Fibroblast of lung (primary cell): ENCODE data around the gene DAPK1. TPM values are rescaled to one million over a fixed set of nuclear protein-coding genes. Genes with fewer than 3 reads are reported as not detected.

ENCODE experiments used
- DNase-seq, 2 donors: peaks; one replicate each; pipeline versions ENCODE4 v3.0.0 to v3.0.0-alpha.2; 2010; ENCODE audit warnings: low read depth in 2 of 2
- H2AFZ ChIP-seq: 2 replicates; pipeline ENCODE4 v1.5.1; 2012; ENCODE audit warnings: low read length, control low read depth, inconsistent platforms
- H3K27ac ChIP-seq: 2 replicates; pipeline ENCODE4 v1.5.1; 2011; ENCODE audit warnings: low read length, control low read depth; ENCODE audit not compliant: insufficient read depth
- H3K27me3 ChIP-seq: 2 replicates; pipeline ENCODE4 v1.5.1; 2011; ENCODE audit warnings: mild to moderate bottlenecking, low read length; ENCODE audit not compliant: control insufficient read depth, insufficient read depth
- H3K36me3 ChIP-seq: 2 replicates; pipeline ENCODE4 v1.5.1; 2011; ENCODE audit warnings: low read length; ENCODE audit not compliant: control insufficient read depth, insufficient read depth
- H3K4me1 ChIP-seq: 2 replicates; pipeline ENCODE4 v1.5.1; 2011; ENCODE audit warnings: low read length; ENCODE audit not compliant: control insufficient read depth, insufficient read depth; ENCODE audit errors: extremely low read depth
- H3K4me2 ChIP-seq: 2 replicates; pipeline ENCODE4 v1.5.1; 2011; ENCODE audit warnings: low read length, control low read depth; ENCODE audit not compliant: insufficient read depth; ENCODE audit errors: extremely low read depth
- H3K4me3 ChIP-seq, 4 experiments: fragments of 200-600 bp in 1 of 4; sonication (generic) in 1 of 4; replicated peaks in 1 of 4; 2 replicates each; pipeline ENCODE4 v1.5.1; 2011 to 2016; ENCODE audit warnings: low read length in 4 of 4, low read depth in 3 of 4, mild to moderate bottlenecking in 3 of 4, control low read depth in 2 of 4, inconsistent platforms in 1 of 4, mixed read lengths in 1 of 4; ENCODE audit not compliant: insufficient read depth in 1 of 4; ENCODE audit errors: control extremely low read depth in 1 of 4
- H3K79me2 ChIP-seq: 2 replicates; pipeline ENCODE4 v1.5.1; 2012; ENCODE audit warnings: mild to moderate bottlenecking, low read length, inconsistent platforms; ENCODE audit not compliant: control insufficient read depth, insufficient read depth
- H3K9ac ChIP-seq: 2 replicates; pipeline ENCODE4 v1.5.1; 2011; ENCODE audit warnings: mild to moderate bottlenecking, low read length, control low read depth; ENCODE audit not compliant: insufficient read depth
- H3K9me3 ChIP-seq: 2 replicates; pipeline ENCODE4 v1.5.1; 2012; ENCODE audit warnings: low read depth, low read length; ENCODE audit not compliant: control insufficient read depth, insufficient read depth
- H4K20me1 ChIP-seq: 2 replicates; pipeline ENCODE4 v1.5.1; 2011; ENCODE audit warnings: low read length; ENCODE audit not compliant: control insufficient read depth, insufficient read depth; ENCODE audit errors: extremely low read depth
- EZH2 ChIP-seq: IDR thresholded peaks from 2 replicates; pipeline ENCODE4 v1.5.1; 2012; ENCODE audit warnings: low read length, control low read depth, mild to moderate bottlenecking; ENCODE audit errors: missing control alignments
- polyA plus RNA-seq, 2 donors: library from polyadenylated mRNA; depleted of rRNA in 1 of 2; stranded (reverse) in 1 of 2; unstranded in 1 of 2; fragments of >200 nt; gene quantifications; 2 replicates each; pipeline ENCODE4 v1.2.1, GENCODE V29; 2011 to 2012; ENCODE audit warnings: missing spikeins in 1 of 2
- total RNA-seq: library from RNA; depleted of rRNA; stranded (reverse); fragments of >200 nt; gene quantifications from 2 replicates; pipeline ENCODE4 v1.2.1, GENCODE V29; 2014
- TF ChIP-seq, protein P1 (sequence below), 2 donors: IDR thresholded peaks in 1 of 2; conservative IDR thresholded peaks in 1 of 2; 1 replicate in 1 of 2; 2 replicates in 1 of 2; pipeline ENCODE4 v1.5.1; 2011 to 2012; ENCODE audit warnings: low read length in 2 of 2, control low read depth in 1 of 2, inconsistent platforms in 1 of 2, low read depth in 1 of 2, mild to moderate bottlenecking in 1 of 2

The DAPK1 gene
- total and polyA plus RNA-seq, 2 donors (not counting 1 experiment from before 2014, with no cell fraction given) = 1.1 to 15.5 TPM

DNA sequence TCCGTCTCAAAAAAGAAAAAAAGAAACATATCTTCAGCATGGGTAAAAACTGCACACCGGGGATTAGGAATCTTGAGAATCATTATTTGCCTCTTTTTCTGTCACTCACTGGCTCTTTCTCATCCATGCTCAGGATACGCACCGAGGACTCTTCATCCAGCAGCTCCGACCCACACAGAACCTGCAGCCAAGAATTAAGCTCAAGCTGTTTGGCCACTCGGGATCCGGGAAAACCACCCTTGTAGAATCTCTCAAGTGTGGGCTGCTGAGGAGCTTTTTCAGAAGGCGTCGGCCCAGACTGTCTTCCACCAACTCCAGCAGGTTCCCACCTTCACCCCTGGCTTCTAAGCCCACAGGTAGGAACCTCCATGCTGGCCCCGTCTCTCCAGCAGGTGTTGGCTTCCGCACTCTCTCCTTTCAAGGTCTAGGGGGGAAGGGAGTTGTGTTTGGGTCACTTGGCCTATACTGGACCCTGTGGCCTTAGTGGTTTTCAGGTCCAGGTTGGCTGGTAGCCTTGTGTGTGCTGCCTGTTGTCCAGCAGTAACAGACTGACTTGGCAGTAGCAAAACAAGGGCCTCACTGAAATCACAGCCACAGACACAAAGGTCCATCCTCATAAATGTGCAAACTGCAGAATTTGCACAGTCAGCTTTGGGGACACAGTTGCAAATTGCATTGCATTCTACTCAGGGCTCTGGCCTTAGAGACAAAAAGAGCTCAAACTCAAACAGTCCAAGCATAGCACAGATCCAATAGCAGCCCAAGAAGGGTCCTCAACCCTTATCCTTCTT, 183.8 kb downstream of the DAPK1 start:
- Histone ChIP-seq H2AFZ (no peak overlapping the region), H3K9me3 (no peaks in the 10 kb centered on the region), H3K4me3 (no peak overlapping the region), H3K79me2 (no peaks in the 10 kb centered on the region), H4K20me1 (no peaks in the 10 kb centered on the region), H3K9ac (no peak overlapping the region), H3K27ac (no peak overlapping the region), H3K27me3 (no peaks in the 10 kb centered on the region), H3K4me1 (peaks cover 3% of the 10 kb centered on the region), H3K36me3 (no peaks in the 10 kb centered on the region), H3K4me2 (no peak overlapping the region)
- TF ChIP-seq, protein P1, sequence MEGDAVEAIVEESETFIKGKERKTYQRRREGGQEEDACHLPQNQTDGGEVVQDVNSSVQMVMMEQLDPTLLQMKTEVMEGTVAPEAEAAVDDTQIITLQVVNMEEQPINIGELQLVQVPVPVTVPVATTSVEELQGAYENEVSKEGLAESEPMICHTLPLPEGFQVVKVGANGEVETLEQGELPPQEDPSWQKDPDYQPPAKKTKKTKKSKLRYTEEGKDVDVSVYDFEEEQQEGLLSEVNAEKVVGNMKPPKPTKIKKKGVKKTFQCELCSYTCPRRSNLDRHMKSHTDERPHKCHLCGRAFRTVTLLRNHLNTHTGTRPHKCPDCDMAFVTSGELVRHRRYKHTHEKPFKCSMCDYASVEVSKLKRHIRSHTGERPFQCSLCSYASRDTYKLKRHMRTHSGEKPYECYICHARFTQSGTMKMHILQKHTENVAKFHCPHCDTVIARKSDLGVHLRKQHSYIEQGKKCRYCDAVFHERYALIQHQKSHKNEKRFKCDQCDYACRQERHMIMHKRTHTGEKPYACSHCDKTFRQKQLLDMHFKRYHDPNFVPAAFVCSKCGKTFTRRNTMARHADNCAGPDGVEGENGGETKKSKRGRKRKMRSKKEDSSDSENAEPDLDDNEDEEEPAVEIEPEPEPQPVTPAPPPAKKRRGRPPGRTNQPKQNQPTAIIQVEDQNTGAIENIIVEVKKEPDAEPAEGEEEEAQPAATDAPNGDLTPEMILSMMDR (conservative IDR thresholded peaks at IDR 0.05 in 1 of 2, IDR thresholded peaks at IDR 0.05 in 1 of 2; ENCODE audit: low read depth in 1 of 2, low read length in 2 of 2) = no peak
- no peak for TF ChIP-seq EZH2
- DNase-seq = no peak

DNA sequence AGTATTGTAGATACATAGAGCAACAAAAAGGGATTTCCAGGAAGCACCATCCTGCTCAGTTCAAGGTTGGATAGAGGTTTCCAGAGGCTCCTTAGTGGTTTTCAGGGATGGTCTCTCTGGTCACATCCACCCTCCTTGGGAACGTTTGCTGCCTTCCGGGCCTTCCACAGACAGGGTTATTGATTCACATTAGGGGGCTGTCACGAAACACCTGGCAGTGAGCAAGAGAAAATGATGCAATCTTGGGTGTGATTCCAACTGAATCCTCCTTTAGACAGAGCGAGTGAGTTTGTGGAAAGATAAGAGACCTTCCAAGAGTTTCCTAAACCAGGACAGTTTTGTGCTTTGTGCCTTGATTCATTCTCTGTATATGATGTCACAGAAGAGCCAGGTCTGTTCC, 184.4 kb downstream of the DAPK1 start:
- H4K20me1 ChIP-seq = no peaks in the 10 kb centered on the region
- no peak overlapping the region for H3K4me2 ChIP-seq
- no peak overlapping the region for H3K4me3 ChIP-seq
- no peak overlapping the region for H3K9ac ChIP-seq
- H3K9me3 ChIP-seq = no peaks in the 10 kb centered on the region
- H3K79me2 ChIP-seq = no peaks in the 10 kb centered on the region
- H3K27ac ChIP-seq = no peak overlapping the region
- peaks cover 3% of the 10 kb centered on the region for H3K4me1 ChIP-seq
- H3K36me3 ChIP-seq = no peaks in the 10 kb centered on the region
- no peak for DNase-seq
- H2AFZ ChIP-seq = no peak overlapping the region
- no peaks in the 10 kb centered on the region for H3K27me3 ChIP-seq
- TF ChIP-seq, protein P1 (conservative IDR thresholded peaks at IDR 0.05 in 1 of 2, IDR thresholded peaks at IDR 0.05 in 1 of 2; ENCODE audit: low read depth in 1 of 2, low read length in 2 of 2) = no peak
- TF ChIP-seq EZH2 = no peak

DNA sequence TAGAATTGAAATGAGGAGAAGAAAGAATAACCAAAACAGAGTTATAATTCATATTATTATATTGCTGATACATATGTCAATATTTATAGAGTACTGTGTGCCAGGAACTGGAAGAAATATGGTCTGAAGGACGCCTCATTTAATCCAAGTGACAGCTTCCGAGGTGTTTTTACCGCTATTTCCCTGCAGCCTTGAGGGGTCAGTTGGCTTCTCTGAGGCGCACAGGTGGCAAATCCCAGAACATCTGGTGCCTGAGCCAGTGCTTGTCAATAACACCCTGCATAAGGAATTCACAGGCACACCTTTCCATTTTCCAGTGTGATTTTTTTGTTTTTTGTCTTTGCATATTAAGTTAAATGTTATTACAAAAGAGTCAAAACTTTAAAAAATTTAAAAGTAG, 185.0 kb downstream of the DAPK1 start:
- no peaks in the 10 kb centered on the region for H4K20me1 ChIP-seq
- H3K9ac ChIP-seq = no peak overlapping the region
- H3K79me2 ChIP-seq = no peaks in the 10 kb centered on the region
- no peak overlapping the region for H3K4me3 ChIP-seq
- no peak overlapping the region for H3K27ac ChIP-seq
- TF ChIP-seq, protein P1 (conservative IDR thresholded peaks at IDR 0.05 in 1 of 2, IDR thresholded peaks at IDR 0.05 in 1 of 2; ENCODE audit: low read depth in 1 of 2, low read length in 2 of 2) = no peak
- TF ChIP-seq EZH2 = no peak
- no peaks in the 10 kb centered on the region for H3K27me3 ChIP-seq
- no peak overlapping the region for H3K4me2 ChIP-seq
- H3K4me1 ChIP-seq = peaks cover 3% of the 10 kb centered on the region
- no peaks in the 10 kb centered on the region for H3K36me3 ChIP-seq
- H2AFZ ChIP-seq = no peak overlapping the region
- DNase-seq = no peak
- no peaks in the 10 kb centered on the region for H3K9me3 ChIP-seq
